ENCODE measurements around the gene CCSAP.

DNA sequence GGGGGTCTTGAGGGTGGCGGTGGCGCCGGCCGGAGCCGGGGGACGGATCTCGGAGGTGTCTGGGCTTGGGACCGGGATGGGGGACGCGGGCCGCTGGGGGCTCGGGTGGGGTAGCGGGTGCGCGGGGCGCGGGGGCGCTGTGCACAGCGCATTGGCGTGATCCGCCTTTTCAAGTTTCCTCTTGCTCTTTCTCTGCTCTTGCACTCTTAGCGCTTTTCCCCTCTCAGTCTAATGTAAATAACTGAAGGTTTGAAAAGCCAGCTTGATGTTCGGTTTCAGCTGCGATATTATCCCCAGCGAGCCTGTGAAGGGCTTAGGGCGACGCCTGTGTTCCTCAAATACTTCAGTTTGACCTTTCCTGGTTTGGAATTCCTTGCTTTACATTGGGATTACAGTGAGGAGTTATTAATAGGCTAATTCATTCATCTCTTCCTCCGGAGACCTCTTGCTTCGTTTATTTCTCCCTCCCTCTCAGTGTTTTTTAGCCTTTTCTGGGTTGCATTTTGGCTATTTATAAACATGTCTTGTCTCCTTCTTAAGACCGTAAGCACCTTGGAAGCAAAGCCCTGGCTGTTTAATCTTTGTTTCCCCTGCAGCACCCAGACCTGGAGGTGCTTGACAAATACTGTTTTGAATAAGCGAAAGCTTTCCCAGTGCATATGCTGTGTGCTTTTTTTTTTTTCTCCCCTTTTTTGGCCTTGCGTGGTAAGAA is 71.2 kb downstream of the CCSAP start:
- TF ChIP-seq, protein P1, sequence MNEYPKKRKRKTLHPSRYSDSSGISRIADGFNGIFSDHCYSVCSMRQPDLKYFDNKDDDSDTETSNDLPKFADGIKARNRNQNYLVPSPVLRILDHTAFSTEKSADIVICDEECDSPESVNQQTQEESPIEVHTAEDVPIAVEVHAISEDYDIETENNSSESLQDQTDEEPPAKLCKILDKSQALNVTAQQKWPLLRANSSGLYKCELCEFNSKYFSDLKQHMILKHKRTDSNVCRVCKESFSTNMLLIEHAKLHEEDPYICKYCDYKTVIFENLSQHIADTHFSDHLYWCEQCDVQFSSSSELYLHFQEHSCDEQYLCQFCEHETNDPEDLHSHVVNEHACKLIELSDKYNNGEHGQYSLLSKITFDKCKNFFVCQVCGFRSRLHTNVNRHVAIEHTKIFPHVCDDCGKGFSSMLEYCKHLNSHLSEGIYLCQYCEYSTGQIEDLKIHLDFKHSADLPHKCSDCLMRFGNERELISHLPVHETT (CRISPR knock-in tag; conservative IDR thresholded peaks at IDR 0.05) = no peak
- TF ChIP-seq, protein P2, sequence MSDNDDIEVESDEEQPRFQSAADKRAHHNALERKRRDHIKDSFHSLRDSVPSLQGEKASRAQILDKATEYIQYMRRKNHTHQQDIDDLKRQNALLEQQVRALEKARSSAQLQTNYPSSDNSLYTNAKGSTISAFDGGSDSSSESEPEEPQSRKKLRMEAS (IDR thresholded peaks at IDR 0.05) = no peak
- TF ChIP-seq, protein P3, sequence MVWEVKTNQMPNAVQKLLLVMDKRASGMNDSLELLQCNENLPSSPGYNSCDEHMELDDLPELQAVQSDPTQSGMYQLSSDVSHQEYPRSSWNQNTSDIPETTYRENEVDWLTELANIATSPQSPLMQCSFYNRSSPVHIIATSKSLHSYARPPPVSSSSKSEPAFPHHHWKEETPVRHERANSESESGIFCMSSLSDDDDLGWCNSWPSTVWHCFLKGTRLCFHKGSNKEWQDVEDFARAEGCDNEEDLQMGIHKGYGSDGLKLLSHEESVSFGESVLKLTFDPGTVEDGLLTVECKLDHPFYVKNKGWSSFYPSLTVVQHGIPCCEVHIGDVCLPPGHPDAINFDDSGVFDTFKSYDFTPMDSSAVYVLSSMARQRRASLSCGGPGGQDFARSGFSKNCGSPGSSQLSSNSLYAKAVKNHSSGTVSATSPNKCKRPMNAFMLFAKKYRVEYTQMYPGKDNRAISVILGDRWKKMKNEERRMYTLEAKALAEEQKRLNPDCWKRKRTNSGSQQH (CRISPR knock-in tag; IDR thresholded peaks at IDR 0.05; ENCODE audit: low read depth) = no peak
